ENCODE measurements around the gene MPZL2.

GRCh38 chr11:118205606-118206378, 58.3 kb downstream of the MPZL2 start:
- TF ChIP-seq FOXA1 (IDR thresholded peaks at IDR 0.05): no peak
- TF ChIP-seq HDGF (IDR thresholded peaks at IDR 0.05; ENCODE audit: borderline replicate concordance): no peak
- TF ChIP-seq BHLHE40 (IDR thresholded peaks at IDR 0.05; ENCODE audit: borderline replicate concordance): no peak
- TF ChIP-seq SP1 (IDR thresholded peaks at IDR 0.05): no peak
- no peak for TF ChIP-seq L3MBTL2 (conservative IDR thresholded peaks at IDR 0.05)
- TF ChIP-seq PKNOX1 (IDR thresholded peaks at IDR 0.05): no peak
- TF ChIP-seq SUZ12 (IDR thresholded peaks at IDR 0.05): no peak
- no peak for TF ChIP-seq LEF1 (IDR thresholded peaks at IDR 0.05; ENCODE audit: borderline replicate concordance)
- no peak for TF ChIP-seq TARDBP (IDR thresholded peaks at IDR 0.05)
- no peak for TF ChIP-seq NFRKB (IDR thresholded peaks at IDR 0.05)
- TF ChIP-seq ARNT (IDR thresholded peaks at IDR 0.05): no peak
- TF ChIP-seq FOXM1 (IDR thresholded peaks at IDR 0.05; ENCODE audit: borderline replicate concordance): no peak

Data from HEK293T (cell line).